MG63 (cell line): ENCODE results near the gene PPP1CA. TPM values are rescaled to one million over a fixed set of nuclear protein-coding genes. Genes with fewer than 3 reads are reported as not detected.
A peak's percentile ranks its signal among the peaks of the same experiment; 100 is the strongest.

ENCODE experiments used
- DNase-seq: peaks from one replicate; pipeline ENCODE4 v3.0.0-alpha.2; 2020
- H3K27me3 ChIP-seq: fragments of 250-450 bp; sonication (Bioruptor Pico); 2 replicates; pipeline ENCODE4 v1.5.1; 2020; ENCODE audit warnings: mild to moderate bottlenecking, moderate library complexity
- H3K36me3 ChIP-seq: fragments of 250-450 bp; sonication (Bioruptor Pico); 2 replicates; pipeline ENCODE4 v1.5.1; 2020; ENCODE audit warnings: mild to moderate bottlenecking, moderate library complexity
- H3K4me3 ChIP-seq: fragments of 250-450 bp; sonication (Bioruptor Pico); 2 replicates; pipeline ENCODE4 v1.5.1; 2020; ENCODE audit warnings: mild to moderate bottlenecking, moderate library complexity
- H3K9me3 ChIP-seq: fragments of 250-450 bp; sonication (Bioruptor Pico); 2 replicates; pipeline ENCODE4 v1.5.1; 2020; ENCODE audit warnings: mild to moderate bottlenecking, moderate library complexity
- total RNA-seq: library from RNA; depleted of rRNA; stranded (reverse); fragments of >200 nt; shearing (Covaris generic); gene quantifications from 2 replicates; pipeline ENCODE4 v1.2.3, GENCODE V29; 2014; ENCODE audit warnings: low replicate concordance; rRNA removed

PPP1CA gene
- total RNA-seq, 1 experiment from 2014 or later = 262 TPM

- peaks cover 7% of the 10 kb centered on the region for H3K36me3 ChIP-seq
- DNase-seq = no peak
- H3K4me3 ChIP-seq = no peak overlapping the region
- no peaks in the 10 kb centered on the region for H3K27me3 ChIP-seq
- H3K9me3 ChIP-seq = no peaks in the 10 kb centered on the region
Measured at GRCh38 chr11:67355794-67356386, 45.8 kb downstream of the PPP1CA start.

GRCh38 chr11:67355023-67355793 lies 46.5 kb downstream of the PPP1CA start:
- H3K4me3 ChIP-seq = 0 out of 2 replicates have a peak overlapping the region, but pooled peaks have one; percentile 12
- H3K36me3 ChIP-seq = peaks cover 8% of the 10 kb centered on the region
- no peaks in the 10 kb centered on the region for H3K9me3 ChIP-seq
- no peaks in the 10 kb centered on the region for H3K27me3 ChIP-seq
- peak; percentile 87 for DNase-seq

GRCh38 chr11:67354075-67355022 lies 47.3 kb downstream of the PPP1CA start:
- H3K4me3 ChIP-seq = peak overlapping the region; percentile 69
- DNase-seq = peak; percentile 99
- peaks cover 8% of the 10 kb centered on the region for H3K36me3 ChIP-seq
- H3K9me3 ChIP-seq = no peaks in the 10 kb centered on the region
- H3K27me3 ChIP-seq = no peaks in the 10 kb centered on the region

GRCh38 chr11:67353317-67354074 lies 48.2 kb downstream of the PPP1CA start, which contains the start of gene POLD4:
POLD4 (minus strand) TSS chr11:67353546; CDS start chr11:67353399, 147 bp downstream.
- Histone ChIP-seq H3K27me3 (no peaks in the 10 kb centered on the region), H3K4me3 (peak within 1 kb of the TSS; percentile 69), H3K36me3 (peaks cover 8% of the 10 kb centered on the region), H3K9me3 (no peaks in the 10 kb centered on the region)
- peak; percentile 98 for DNase-seq

DNA sequence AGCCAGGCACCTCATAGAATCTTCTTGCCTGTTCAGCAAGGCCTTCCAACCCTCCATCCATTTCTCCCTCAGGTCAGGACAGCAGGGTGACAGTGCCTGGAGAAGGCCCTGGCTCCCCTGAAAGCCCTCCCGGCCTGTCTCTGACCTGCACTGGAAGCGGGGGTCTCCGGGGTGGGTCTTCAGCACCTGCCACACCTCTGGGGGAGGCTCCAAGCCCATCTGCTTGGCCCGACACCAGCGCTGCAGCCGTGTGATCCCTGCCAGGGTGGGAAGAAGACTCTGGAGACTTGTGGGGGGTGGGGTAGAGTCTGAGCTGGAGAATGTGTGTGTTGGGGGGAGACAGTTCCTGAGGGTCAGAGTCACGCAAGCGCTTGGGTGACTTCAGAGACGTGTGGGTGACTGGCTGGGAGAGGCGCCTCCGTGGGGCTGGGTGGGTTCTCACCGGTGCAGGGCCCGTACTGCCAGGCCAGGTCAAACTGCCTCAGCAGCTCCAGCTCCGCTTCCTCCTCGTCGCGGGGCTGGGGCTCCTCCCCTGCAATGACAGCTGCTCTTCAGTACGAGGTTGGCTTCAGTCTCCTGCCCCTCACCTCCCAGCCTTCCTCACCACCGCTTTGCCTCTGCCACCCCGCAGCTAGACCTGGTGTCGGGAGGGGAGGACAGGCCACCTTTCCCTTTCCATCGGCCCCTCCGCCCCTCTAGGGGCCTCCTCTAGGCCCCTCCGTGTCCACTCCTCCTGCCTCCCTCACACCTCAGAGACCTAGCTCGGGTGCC lies 48.9 kb downstream of the PPP1CA start:
- Histone ChIP-seq H3K4me3 (peak overlapping the region; percentile 69), H3K36me3 (peaks cover 8% of the 10 kb centered on the region), H3K9me3 (no peaks in the 10 kb centered on the region), H3K27me3 (no peaks in the 10 kb centered on the region)
- no peak for DNase-seq

- H3K4me3 ChIP-seq = no peak overlapping the region
- H3K27me3 ChIP-seq = no peaks in the 10 kb centered on the region
- peaks cover 8% of the 10 kb centered on the region for H3K36me3 ChIP-seq
- DNase-seq = no peak
- no peaks in the 10 kb centered on the region for H3K9me3 ChIP-seq
Measured at GRCh38 chr11:67351275-67352005, 50.2 kb downstream of the PPP1CA start.

DNA sequence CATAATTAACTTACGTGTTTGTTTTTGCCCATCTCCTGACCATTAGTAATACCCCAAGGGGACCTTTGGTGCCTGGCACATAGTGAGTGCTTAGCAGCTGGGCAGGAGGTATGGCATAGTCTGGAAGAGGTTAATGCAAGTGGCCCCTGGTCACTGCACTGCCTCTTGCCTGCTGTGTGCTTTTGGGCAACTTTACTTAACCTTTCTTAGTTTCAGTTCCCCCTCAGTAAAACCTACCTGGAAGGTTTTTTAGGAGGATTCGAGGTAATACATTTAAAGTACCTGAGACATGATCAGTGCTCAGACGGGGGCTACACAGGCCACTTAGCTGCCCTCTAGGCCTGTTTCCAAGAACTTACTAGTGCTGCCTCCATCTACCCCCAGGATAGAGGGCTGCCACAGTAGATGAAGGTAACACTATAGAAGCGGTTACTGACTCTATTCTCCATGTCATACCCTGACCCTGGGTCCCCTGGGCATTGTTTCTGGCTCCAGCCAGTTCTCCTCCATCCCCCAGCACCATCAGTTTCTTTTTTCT lies 51.7 kb downstream of the PPP1CA start:
- no peaks in the 10 kb centered on the region for H3K27me3 ChIP-seq
- H3K36me3 ChIP-seq = peaks cover 8% of the 10 kb centered on the region
- no peak for DNase-seq
- H3K4me3 ChIP-seq = no peak overlapping the region
- H3K9me3 ChIP-seq = no peaks in the 10 kb centered on the region

- Histone ChIP-seq H3K27me3 (no peaks in the 10 kb centered on the region), H3K9me3 (no peaks in the 10 kb centered on the region), H3K4me3 (no peak overlapping the region), H3K36me3 (peaks cover 8% of the 10 kb centered on the region)
- no peak for DNase-seq
Measured at GRCh38 chr11:67349457-67349856, 52.2 kb downstream of the PPP1CA start.

- DNase-seq = no peak
- Histone ChIP-seq H3K9me3 (no peaks in the 10 kb centered on the region), H3K27me3 (no peaks in the 10 kb centered on the region), H3K36me3 (peaks cover 8% of the 10 kb centered on the region), H3K4me3 (no peak overlapping the region)
Measured at GRCh38 chr11:67349036-67349435, 52.6 kb downstream of the PPP1CA start.

Other genes with a start within 250 kb of the PPP1CA start
- gene GRK2, start 135.4 kb downstream of the PPP1CA start, total RNA-seq = 24.2 and 31.8 TPM in 2 replicates
- 17.2 and 25.8 TPM in 2 replicates for gene ANKRD13D, start 112.6 kb downstream of the PPP1CA start, total RNA-seq
- gene SSH3, start 98.3 kb downstream of the PPP1CA start, total RNA-seq = 3.8 and 5.1 TPM in 2 replicates
- 17.3 and 40.1 TPM in 2 replicates for gene POLD4, start 48.3 kb downstream of the PPP1CA start, total RNA-seq
- gene CLCF1, start 28.3 kb downstream of the PPP1CA start, total RNA-seq = 6.4 and 7.7 TPM in 2 replicates
- gene RAD9A, start 9.9 kb downstream of the PPP1CA start, total RNA-seq = 1.7 and 17.6 TPM in 2 replicates
- gene TBC1D10C, start 2.2 kb upstream of the PPP1CA start, total RNA-seq = not detected in 2 replicates
- gene CARNS1, start 13.8 kb upstream of the PPP1CA start, total RNA-seq = not detected in 2 replicates
- gene RPS6KB2, start 26.6 kb upstream of the PPP1CA start, total RNA-seq = 77.9 and 121 TPM in 2 replicates
- gene PTPRCAP, start 35.8 kb upstream of the PPP1CA start, total RNA-seq = not detected in 2 replicates
- gene CORO1B, start 41.6 kb upstream of the PPP1CA start, total RNA-seq = 58.3 and 96.9 TPM in 2 replicates
- not detected in 2 replicates for gene GPR152, start 50.9 kb upstream of the PPP1CA start, total RNA-seq
- 0.26 and 3.0 TPM in 2 replicates for gene CABP4, start 53.5 kb upstream of the PPP1CA start, total RNA-seq
- gene TMEM134, start 67.4 kb upstream of the PPP1CA start, total RNA-seq = 39.4 and 44.2 TPM in 2 replicates
- gene AIP, start 81.2 kb upstream of the PPP1CA start, total RNA-seq = 85.1 and 122 TPM in 2 replicates
- gene PITPNM1, start 103.5 kb upstream of the PPP1CA start, total RNA-seq = 5.5 and 18.9 TPM in 2 replicates
- 14.1 and 14.8 TPM in 2 replicates for gene CDK2AP2, start 106.3 kb upstream of the PPP1CA start, total RNA-seq
- not detected in 2 replicates for gene CABP2, start 121.6 kb upstream of the PPP1CA start, total RNA-seq
- 280 and 743 TPM in 2 replicates for gene GSTP1, start 182.0 kb upstream of the PPP1CA start, total RNA-seq
- gene NDUFV1, start 205.1 kb upstream of the PPP1CA start, total RNA-seq = 274 and 469 TPM in 2 replicates
- gene NUDT8, start 228.1 kb upstream of the PPP1CA start, total RNA-seq = 15.0 TPM in 1 of 2 replicates, not detected in the other
- not detected in 2 replicates for gene TBX10, start 237.9 kb upstream of the PPP1CA start, total RNA-seq
- gene ACY3, start 248.9 kb upstream of the PPP1CA start, total RNA-seq = not detected in 2 replicates